Upper lobe of right lung (tissue), 1 donor: ENCODE measurements around the gene AP5S1. TPM values are rescaled to one million over a fixed set of nuclear protein-coding genes. Genes with fewer than 3 reads are reported as not detected.

Source experiments
- ATAC-seq: fragments of 200-7000 bp; cut with Tn5 transposase; one replicate; pipeline ENCODE4 v1.9.1; 2020; ENCODE audit warnings: mild to moderate bottlenecking, moderate library complexity
- DNase-seq: peaks from one replicate; pipeline ENCODE4 v3.0.0-alpha.2; 2020
- H3K27ac ChIP-seq: fragments of 200-600 bp; one replicate; pipeline ENCODE4 v1.8.0; 2022
- H3K27me3 ChIP-seq: fragments of 200-600 bp; one replicate; pipeline ENCODE4 v1.8.0; 2022; ENCODE audit warnings: mild to moderate bottlenecking
- H3K36me3 ChIP-seq: fragments of 200-600 bp; one replicate; pipeline ENCODE4 v1.8.0; 2022
- H3K4me1 ChIP-seq: fragments of 200-600 bp; one replicate; pipeline ENCODE4 v1.8.0; 2022
- H3K4me3 ChIP-seq: fragments of 200-600 bp; one replicate; pipeline ENCODE4 v1.8.0; 2022; ENCODE audit warnings: mild to moderate bottlenecking
- H3K9me3 ChIP-seq: fragments of 200-600 bp; one replicate; pipeline ENCODE4 v1.8.0; 2022
- CTCF ChIP-seq: fragments of 200-600 bp; IDR thresholded peaks from one replicate; pipeline ENCODE4 v1.8.0; 2022; ENCODE audit warnings: antibody characterized with exemption
- intact Hi-C: fragments of 100-400 bp; cut with DNase I; formaldehyde crosslinking; loops from one replicate; pipeline ENCODE4 v1.11.0; 2022
- total RNA-seq: library from RNA; stranded (reverse); fragmentation: NEBNext Ultra II Directional; extraction: Animal tissue kit (Norgen Biotek cat#: 25700); gene quantifications from one replicate; pipeline ENCODE4 v1.2.1, GENCODE V29; 2021
- donor health status: DM: no; HTN: yes; CAD: no; lungs with severe emphysema.

The AP5S1 gene
- total RNA-seq, 1 donor from 2014 or later = 13.1 TPM

GRCh38 chr20:3808544-3808943 is 11.8 kb upstream of the AP5S1 start:
- DNase-seq (no peak), ATAC-seq (no peak)
- Histone ChIP-seq H3K27ac (peak overlapping the region; percentile 96), H3K27me3 (no peaks in the 10 kb centered on the region), H3K9me3 (no peaks in the 10 kb centered on the region), H3K4me3 (peak overlapping the region; percentile 42), H3K36me3 (peaks cover 26% of the 10 kb centered on the region), H3K4me1 (peaks cover 79% of the 10 kb centered on the region)
- no peak for TF ChIP-seq CTCF
- intact Hi-C loops = no loop called here

DNA sequence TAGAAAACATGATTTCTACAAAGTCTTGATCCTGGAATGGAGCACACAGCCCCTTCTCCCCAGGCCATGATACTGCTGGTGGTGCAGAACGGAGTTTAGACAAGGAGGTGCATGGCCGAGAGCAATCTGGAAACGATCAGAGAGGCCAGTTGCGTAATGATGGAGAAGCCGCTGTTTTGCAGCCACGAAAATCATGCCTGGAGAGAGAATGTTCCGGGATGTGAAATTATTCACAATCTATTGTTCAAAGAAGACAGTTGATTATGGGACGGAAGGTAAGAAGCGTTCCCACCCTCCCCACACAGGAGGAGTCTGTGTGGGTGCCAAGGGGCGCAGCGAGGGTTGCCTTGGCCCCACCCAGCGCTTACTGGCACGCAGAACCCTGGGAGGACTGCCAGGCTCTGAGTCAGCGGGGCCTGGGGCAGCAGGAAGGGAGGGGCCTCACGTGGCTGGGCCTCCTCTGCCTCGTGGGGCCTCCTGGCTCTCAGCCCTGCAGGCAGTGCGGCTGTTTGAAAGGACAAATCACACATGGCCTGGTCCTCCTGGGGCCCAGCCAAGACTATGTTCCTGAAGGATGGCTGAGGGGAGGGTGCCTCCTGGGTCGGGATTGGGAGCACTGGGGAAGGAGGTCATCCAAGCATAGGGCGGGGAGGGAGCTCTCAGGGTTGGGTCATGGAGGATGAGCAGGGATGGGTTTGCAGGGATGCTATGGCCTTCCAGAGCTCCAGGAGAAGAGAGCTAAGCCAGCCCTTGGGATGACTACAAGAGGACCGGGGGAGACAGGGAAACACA is 8.7 kb upstream of the AP5S1 start:
- DNase-seq (peak; percentile 99), ATAC-seq (peak; percentile 91)
- Histone ChIP-seq H3K27ac (peak overlapping the region; percentile 96), H3K4me1 (peaks cover 53% of the 10 kb centered on the region), H3K9me3 (no peaks in the 10 kb centered on the region), H3K4me3 (peak overlapping the region; percentile 56), H3K36me3 (no peaks in the 10 kb centered on the region), H3K27me3 (no peaks in the 10 kb centered on the region)
- intact Hi-C loops = no loop called here
- no peak for TF ChIP-seq CTCF

- Histone ChIP-seq H3K27ac (peak overlapping the region; percentile 96), H3K36me3 (no peaks in the 10 kb centered on the region), H3K9me3 (no peaks in the 10 kb centered on the region), H3K4me3 (no peak overlapping the region), H3K27me3 (no peaks in the 10 kb centered on the region), H3K4me1 (peaks cover 47% of the 10 kb centered on the region)
- intact Hi-C loops = no loop called here
- no peak for DNase-seq
- no peak for ATAC-seq
- no peak for TF ChIP-seq CTCF
Observed at GRCh38 chr20:3812259-3812681, 8.1 kb upstream of the AP5S1 start.

GRCh38 chr20:3812975-3813847 is 7.1 kb upstream of the AP5S1 start:
- Histone ChIP-seq H3K27me3 (no peaks in the 10 kb centered on the region), H3K4me1 (peaks cover 38% of the 10 kb centered on the region), H3K36me3 (no peaks in the 10 kb centered on the region), H3K4me3 (no peak overlapping the region), H3K9me3 (no peaks in the 10 kb centered on the region), H3K27ac (peak overlapping the region; percentile 96)
- DNase-seq (no peak), ATAC-seq (no peak)
- intact Hi-C loops = no loop called here
- TF ChIP-seq CTCF = no peak

- Histone ChIP-seq H3K36me3 (no peaks in the 10 kb centered on the region), H3K4me3 (no peak overlapping the region), H3K27ac (no peak overlapping the region), H3K4me1 (peaks cover 37% of the 10 kb centered on the region), H3K27me3 (no peaks in the 10 kb centered on the region), H3K9me3 (no peaks in the 10 kb centered on the region)
- no peak for TF ChIP-seq CTCF
- intact Hi-C loops = no loop called here
- ATAC-seq (no peak), DNase-seq (no peak)
Observed at GRCh38 chr20:3813848-3814581, 6.3 kb upstream of the AP5S1 start.
